Activated B cell treated with CpG ODN at 0.5 μM for 24 hours (primary cell): ENCODE data around the gene ICE2. TPM values are rescaled to one million over a fixed set of nuclear protein-coding genes. Genes with fewer than 3 reads are reported as not detected.

Experiments
- ATAC-seq: fragments of 200-7000 bp; cut with Tn5 transposase; one replicate; pipeline ENCODE4 v1.10.0; 2021; ENCODE audit warnings: low read depth, mild to moderate bottlenecking, moderate library complexity
- CTCF ChIA-PET: fragments of 350-600 bp; sonication (Branson Sonifier 250); formaldehyde crosslinking; loops from one replicate; lab custom pipeline; 2021; ENCODE audit warnings: antibody characterized with exemption; lab: Charles Lee
- POLR2A ChIA-PET: fragments of 350-600 bp; sonication (Branson Sonifier 250); formaldehyde crosslinking; loops from one replicate; lab custom pipeline; 2021; ENCODE audit warnings: antibody characterized with exemption; lab: Charles Lee
- DNase-seq: peaks from one replicate; pipeline ENCODE4 v3.0.0; 2022
- H3K27ac Mint-ChIP-seq: one replicate; pipeline ENCODE4 v1.8.0; 2020; ENCODE audit warnings: mixed read lengths
- H3K27me3 Mint-ChIP-seq: one replicate; pipeline ENCODE4 v1.8.0; 2021; ENCODE audit warnings: mixed read lengths
- H3K36me3 Mint-ChIP-seq: one replicate; pipeline ENCODE4 v1.8.0; 2021; ENCODE audit warnings: low read depth, mixed read lengths
- H3K4me1 Mint-ChIP-seq: one replicate; pipeline ENCODE4 v1.8.0; 2021; ENCODE audit warnings: mixed read lengths
- H3K4me3 Mint-ChIP-seq: one replicate; pipeline ENCODE4 v1.8.0; 2020; ENCODE audit warnings: mild to moderate bottlenecking, mixed read lengths
- H3K9me3 Mint-ChIP-seq: one replicate; pipeline ENCODE4 v1.8.0; 2020; ENCODE audit warnings: mixed read lengths
- CTCF ChIP-seq: fragments of 200-600 bp; IDR thresholded peaks from one replicate; pipeline ENCODE4 v1.8.0; 2022; ENCODE audit warnings: antibody characterized with exemption, mild to moderate bottlenecking
- intact Hi-C: fragments of 100-400 bp; cut with micrococcal nuclease; formaldehyde crosslinking; loops from one replicate; pipeline ENCODE4 v1.15.1; 2024
- total RNA-seq: library from RNA; stranded (reverse); gene quantifications from 2 replicates; pipeline ENCODE4 v1.2.3, GENCODE V29; 2022

The ICE2 gene
- total RNA-seq, 1 donor from 2014 or later = 78.0 TPM

DNA sequence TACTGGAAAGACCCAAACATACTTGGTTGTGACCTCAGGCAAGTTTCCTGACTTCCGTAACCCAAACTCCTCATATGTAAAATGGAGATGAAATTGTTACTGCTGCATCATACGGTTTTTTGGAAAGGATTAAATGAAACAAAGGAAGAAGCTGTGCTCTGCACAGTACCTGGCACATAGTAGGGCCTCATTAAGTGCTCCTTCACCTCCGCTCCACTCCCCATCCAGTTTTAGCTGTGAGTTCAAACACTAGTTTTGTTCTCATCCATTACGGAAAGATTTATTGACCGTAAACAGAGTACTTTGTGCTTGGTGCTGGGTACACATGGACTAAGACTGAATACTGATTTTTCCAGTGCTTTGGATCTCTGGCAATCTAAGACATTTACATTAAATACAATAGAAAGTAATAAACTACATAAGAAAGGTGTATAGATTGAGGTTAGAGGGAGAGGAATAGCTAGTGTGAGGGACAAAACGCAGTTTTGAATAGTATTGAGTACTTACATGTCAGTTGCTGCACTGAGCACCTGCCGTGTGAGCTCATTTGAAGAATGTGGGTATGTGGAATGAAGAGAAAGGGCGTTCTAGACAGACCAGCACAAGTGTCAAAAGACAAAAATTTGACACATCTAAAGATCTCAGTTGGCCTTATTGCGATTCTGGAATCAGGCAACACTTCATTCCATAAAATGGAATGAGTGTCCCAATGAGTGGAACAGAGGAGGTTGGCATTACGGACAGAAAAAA, 594 bp upstream of the ICE2 start:
- ATAC-seq = no peak
- no peak for DNase-seq
- peaks cover 52% of the 10 kb centered on the region for H3K4me1 Mint-ChIP-seq
- H3K27me3 Mint-ChIP-seq = no peaks in the 10 kb centered on the region
- intact Hi-C loops = loop anchor here (1.0 to 5.0 kb wide), 4 partner anchors 28 to 1547 kb away; partner anchors contain the start of genes BNIP2 and SLTM
- peaks cover 34% of the 10 kb centered on the region for H3K36me3 Mint-ChIP-seq
- H3K27ac Mint-ChIP-seq = peak overlapping the region; percentile 98
- TF ChIP-seq CTCF = no peak
- ChIA-PET CTCF (no interaction called here), POLR2A (interaction anchor here (0.5 to 2.9 kb wide), 8 partner anchors 29 to 1479 kb away, joined by 3 to 27 read pairs (median 4); partner anchors contain the start of genes ANXA2 and BNIP2)
- H3K4me3 Mint-ChIP-seq = peak overlapping the region; percentile 99
- H3K9me3 Mint-ChIP-seq = no peaks in the 10 kb centered on the region

DNA sequence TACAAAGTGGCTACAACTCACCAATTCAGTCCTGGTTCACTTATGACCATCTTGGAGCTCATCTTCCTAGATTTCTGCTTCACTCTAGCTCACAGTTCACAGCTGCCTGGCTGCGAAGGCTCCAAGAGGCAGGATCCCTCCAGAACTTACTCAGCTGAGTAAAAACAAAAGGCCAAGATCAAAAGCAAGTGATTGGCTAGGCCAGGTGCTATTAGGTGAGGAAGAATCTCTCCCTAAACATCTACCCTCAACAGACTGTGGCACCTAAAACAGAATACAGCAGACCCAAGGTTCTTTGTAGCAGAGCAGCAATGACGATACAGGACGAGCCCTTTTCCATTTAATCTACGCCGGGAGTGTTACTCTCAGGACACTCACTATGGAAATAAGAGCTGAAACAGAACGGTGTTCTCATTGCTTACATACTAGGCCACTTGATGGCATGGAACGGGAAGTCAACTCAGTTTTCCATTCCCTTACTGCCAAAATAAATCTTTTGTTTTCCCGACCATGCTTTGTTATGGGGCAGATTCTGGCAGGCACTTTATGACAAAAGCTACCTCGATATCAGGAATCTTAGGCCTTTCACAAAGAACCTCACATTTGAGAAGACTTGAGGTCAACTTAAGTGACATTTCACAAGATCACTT, 901 bp downstream of the ICE2 start:
- ChIA-PET CTCF (no interaction called here), POLR2A (interaction anchor here (0.6 to 2.9 kb wide), 3 partner anchors 13 to 256 kb away, joined by 3 to 27 read pairs (median 3); partner anchors contain the start of gene ANXA2)
- Mint-ChIP-seq H3K9me3 (no peaks in the 10 kb centered on the region), H3K36me3 (peaks cover 45% of the 10 kb centered on the region), H3K27me3 (no peaks in the 10 kb centered on the region), H3K4me1 (peaks cover 47% of the 10 kb centered on the region), H3K27ac (peak overlapping the region; percentile 98), H3K4me3 (peak overlapping the region; percentile 99)
- intact Hi-C loops = loop anchor here (5.0 kb wide), 1 partner anchor 1546 kb away; the partner anchor contains the start of gene SLTM
- ATAC-seq (no peak), DNase-seq (no peak)
- no peak for TF ChIP-seq CTCF

DNA sequence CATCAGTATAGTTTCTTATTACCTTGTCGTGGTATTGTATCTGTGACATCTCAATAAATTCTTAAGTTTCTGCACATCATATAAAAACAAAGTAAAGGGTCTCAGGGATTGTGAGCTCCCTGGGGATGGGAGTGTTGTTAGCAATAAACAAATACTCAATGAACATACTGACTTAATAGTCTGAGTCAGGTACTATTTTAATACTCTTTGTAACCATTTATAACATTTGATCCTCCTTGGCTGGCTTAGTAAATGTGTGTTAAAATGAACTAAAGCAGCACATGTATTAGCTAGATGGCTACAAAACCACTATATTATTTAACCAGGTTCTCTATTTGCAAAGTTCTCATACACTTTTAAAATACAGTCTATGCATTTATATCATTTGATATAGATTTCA, 1.8 kb downstream of the ICE2 start:
- H3K4me3 Mint-ChIP-seq = no peak overlapping the region
- ChIA-PET POLR2A (interaction anchor here (2.9 kb wide), 1 partner anchor 79 kb away, joined by 27 read pairs; the partner anchor contains the start of gene ANXA2), CTCF (no interaction called here)
- ATAC-seq (no peak), DNase-seq (no peak)
- no peak overlapping the region for H3K27ac Mint-ChIP-seq
- peaks cover 47% of the 10 kb centered on the region for H3K4me1 Mint-ChIP-seq
- H3K9me3 Mint-ChIP-seq = no peaks in the 10 kb centered on the region
- peaks cover 50% of the 10 kb centered on the region for H3K36me3 Mint-ChIP-seq
- intact Hi-C loops = loop anchor here (5.0 kb wide), 1 partner anchor 1545 kb away; the partner anchor contains the start of gene SLTM
- no peaks in the 10 kb centered on the region for H3K27me3 Mint-ChIP-seq
- no peak for TF ChIP-seq CTCF

GRCh38 chr15:60476713-60477112, 2.2 kb downstream of the ICE2 start:
- Mint-ChIP-seq H3K4me3 (no peak overlapping the region), H3K27me3 (no peaks in the 10 kb centered on the region), H3K36me3 (peaks cover 50% of the 10 kb centered on the region), H3K4me1 (peaks cover 45% of the 10 kb centered on the region), H3K27ac (no peak overlapping the region), H3K9me3 (no peaks in the 10 kb centered on the region)
- no peak for ATAC-seq
- POLR2A ChIA-PET = interaction anchor here (0.9 kb wide), 1 partner anchor 79 kb away, joined by 5 read pairs; the partner anchor contains the start of gene ANXA2
- intact Hi-C loops = loop anchor here (5.0 kb wide), 1 partner anchor 1544 kb away; the partner anchor contains the start of gene SLTM
- TF ChIP-seq CTCF = no peak
- DNase-seq = no peak
- CTCF ChIA-PET = no interaction called here

DNA sequence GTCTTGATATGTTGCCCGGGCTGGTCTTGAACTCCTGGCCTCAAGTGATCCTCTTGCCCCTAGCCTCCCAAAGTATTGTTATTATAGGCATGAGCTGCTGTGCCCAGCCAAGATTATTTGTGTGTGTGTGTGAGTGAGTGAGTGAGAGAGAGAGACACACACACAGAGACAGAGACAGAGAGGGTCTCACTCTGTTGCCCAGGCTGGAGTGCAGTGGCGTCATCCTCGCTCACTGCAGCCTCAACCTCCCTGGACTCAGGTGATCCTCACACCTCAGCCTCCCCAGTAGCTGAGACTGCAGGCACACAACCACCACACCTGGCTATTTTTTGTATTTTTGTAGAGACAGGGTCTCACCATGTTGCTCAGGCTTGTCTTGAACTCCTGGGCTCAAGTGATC, 5.8 kb downstream of the ICE2 start:
- CTCF ChIA-PET = no interaction called here
- H3K27ac Mint-ChIP-seq = no peak overlapping the region
- POLR2A ChIA-PET = interaction anchor here (0.6 kb wide), 1 partner anchor 827 kb away, joined by 3 read pairs; no protein-coding TSS in a partner anchor

More for the DNA sequence above, 5.8 kb downstream of the ICE2 start:
- DNase-seq (no peak), ATAC-seq (no peak)
- intact Hi-C loops = no loop called here
- no peak for TF ChIP-seq CTCF
- Mint-ChIP-seq H3K36me3 (peaks cover 62% of the 10 kb centered on the region), H3K9me3 (peaks cover 3% of the 10 kb centered on the region), H3K4me3 (no peak overlapping the region), H3K4me1 (peaks cover 23% of the 10 kb centered on the region), H3K27me3 (no peaks in the 10 kb centered on the region)
